ENCODE measurements around the gene ZNF211. TPM values are rescaled to one million over a fixed set of nuclear protein-coding genes. Genes with fewer than 3 reads are reported as not detected.

ZNF211 gene
- polyA plus RNA-seq, 1 donor (not counting 4 experiments of a cell fraction or from before 2014, with no cell fraction given): 15.5 TPM

DNA sequence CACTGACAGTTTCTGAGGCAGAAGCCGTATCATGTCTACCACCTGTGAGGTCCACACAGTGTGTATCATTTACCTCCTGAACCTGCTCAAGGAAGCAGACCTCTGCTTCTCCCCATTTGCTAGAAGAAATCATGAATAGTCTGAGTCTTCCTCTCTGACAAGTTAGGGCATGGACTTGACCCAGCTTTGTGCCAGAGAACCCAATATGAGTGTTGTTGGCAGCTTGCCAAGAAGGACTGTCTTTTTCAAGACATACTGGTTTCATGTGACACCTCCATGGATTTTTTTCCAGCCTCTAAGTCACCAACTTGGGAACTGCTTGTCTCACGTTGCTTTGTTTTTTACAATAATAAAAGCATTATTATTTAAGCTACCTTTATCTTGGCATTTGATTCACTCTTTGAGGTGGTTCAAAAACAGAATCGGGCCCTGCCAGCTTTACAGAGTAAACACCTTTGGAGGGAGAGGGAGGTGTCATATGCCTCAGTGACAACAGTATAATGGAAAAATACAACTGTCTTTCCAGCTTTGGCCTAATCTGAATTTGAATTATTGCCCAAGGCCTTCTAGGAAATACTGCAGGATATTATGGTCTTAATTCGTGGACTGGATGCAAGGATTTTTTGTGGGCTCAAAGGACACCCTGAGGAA, 9.6 kb downstream of the ZNF211 start:
- Histone ChIP-seq H3K79me2 (ENCODE audit: control insufficient read depth, insufficient read depth, low read length) (no peaks in the 10 kb centered on the region), H3K4me1 (ENCODE audit: control insufficient read depth, extremely low read depth, insufficient read depth, low read length) (peaks cover 8% of the 10 kb centered on the region), H3K9ac (ENCODE audit: control insufficient read depth, extremely low read depth, insufficient read depth, low read length) (no peak overlapping the region), H3K4me3 (ENCODE audit: control insufficient read depth in 2 of 3, extremely low read depth in 1 of 3, insufficient read depth in 2 of 3, low read depth in 1 of 3, low read length in 3 of 3) (no peak overlapping the region), H3K36me3 (ENCODE audit: control insufficient read depth in 2 of 2, extremely low read depth in 1 of 2, insufficient read depth in 2 of 2, low read length in 2 of 2) (peaks cover 15 to 20% of the 10 kb centered on the region in 2 experiments), H4K20me1 (ENCODE audit: control insufficient read depth, extremely low read depth, insufficient read depth, low read length) (no peaks in the 10 kb centered on the region), H2AFZ (ENCODE audit: control insufficient read depth, low read length) (no peak overlapping the region), H3K27me3 (ENCODE audit: control insufficient read depth, extremely low read depth, insufficient read depth, low read length) (no peaks in the 10 kb centered on the region), H3K9me1 (ENCODE audit: control insufficient read depth, extremely low read depth, insufficient read depth, low read length) (no peaks in the 10 kb centered on the region), H3K4me2 (ENCODE audit: control insufficient read depth, extremely low read depth, insufficient read depth, low read depth, low read length) (no peak overlapping the region), H3K27ac (ENCODE audit: control insufficient read depth, insufficient read depth, low read length) (no peak overlapping the region), H3K9me3 (ENCODE audit: control insufficient read depth, low read depth, low read length) (peaks cover 2% of the 10 kb centered on the region)
- dilution Hi-C loops (cut with MboI; ENCODE audit: extremely low pct_ligation_motif_present, low sequenced_read_pairs): no loop called here
- DNase-seq (ENCODE audit: low read depth, low spot score): no peak
- TF ChIP-seq, protein P1, sequence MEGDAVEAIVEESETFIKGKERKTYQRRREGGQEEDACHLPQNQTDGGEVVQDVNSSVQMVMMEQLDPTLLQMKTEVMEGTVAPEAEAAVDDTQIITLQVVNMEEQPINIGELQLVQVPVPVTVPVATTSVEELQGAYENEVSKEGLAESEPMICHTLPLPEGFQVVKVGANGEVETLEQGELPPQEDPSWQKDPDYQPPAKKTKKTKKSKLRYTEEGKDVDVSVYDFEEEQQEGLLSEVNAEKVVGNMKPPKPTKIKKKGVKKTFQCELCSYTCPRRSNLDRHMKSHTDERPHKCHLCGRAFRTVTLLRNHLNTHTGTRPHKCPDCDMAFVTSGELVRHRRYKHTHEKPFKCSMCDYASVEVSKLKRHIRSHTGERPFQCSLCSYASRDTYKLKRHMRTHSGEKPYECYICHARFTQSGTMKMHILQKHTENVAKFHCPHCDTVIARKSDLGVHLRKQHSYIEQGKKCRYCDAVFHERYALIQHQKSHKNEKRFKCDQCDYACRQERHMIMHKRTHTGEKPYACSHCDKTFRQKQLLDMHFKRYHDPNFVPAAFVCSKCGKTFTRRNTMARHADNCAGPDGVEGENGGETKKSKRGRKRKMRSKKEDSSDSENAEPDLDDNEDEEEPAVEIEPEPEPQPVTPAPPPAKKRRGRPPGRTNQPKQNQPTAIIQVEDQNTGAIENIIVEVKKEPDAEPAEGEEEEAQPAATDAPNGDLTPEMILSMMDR (optimal IDR thresholded peaks at IDR 0.05 in 1 of 3, IDR thresholded peaks at IDR 0.05 in 1 of 3, conservative IDR thresholded peaks at IDR 0.05 in 1 of 3; ENCODE audit: extremely low read depth in 1 of 3, insufficient read depth in 2 of 3, low read length in 3 of 3): no peak
- TF ChIP-seq EZH2 (IDR thresholded peaks at IDR 0.05; ENCODE audit: low read length): no peak
- peak; percentile 86 for FAIRE-seq

DNA sequence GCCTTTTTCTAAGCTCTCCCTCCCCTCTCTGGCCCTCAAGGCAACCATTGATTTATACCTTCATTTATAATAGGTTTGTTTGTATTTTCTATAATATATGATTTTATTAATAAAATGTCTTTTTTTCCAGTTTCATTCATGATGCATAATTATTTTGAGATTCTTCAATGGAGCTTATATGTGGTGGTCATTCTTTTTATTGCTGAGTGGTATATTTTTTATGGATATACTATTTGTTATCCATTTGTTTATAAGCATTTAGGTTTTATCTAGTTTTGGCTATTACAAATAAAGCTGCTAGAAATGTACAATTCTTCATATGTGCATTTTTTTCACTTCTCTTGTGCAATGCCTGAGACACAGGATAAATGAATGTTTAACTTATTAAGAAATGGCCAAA, 10.8 kb downstream of the ZNF211 start:
- no peaks in the 10 kb centered on the region for H3K79me2 ChIP-seq (ENCODE audit: control insufficient read depth, insufficient read depth, low read length)
- H3K27ac ChIP-seq (ENCODE audit: control insufficient read depth, insufficient read depth, low read length): no peak overlapping the region
- no peak overlapping the region for H3K4me2 ChIP-seq (ENCODE audit: control insufficient read depth, extremely low read depth, insufficient read depth, low read depth, low read length)
- peaks cover 2% of the 10 kb centered on the region for H3K9me3 ChIP-seq (ENCODE audit: control insufficient read depth, low read depth, low read length)
- H2AFZ ChIP-seq (ENCODE audit: control insufficient read depth, low read length): no peak overlapping the region
- no peak overlapping the region for H3K4me3 ChIP-seq (ENCODE audit: control insufficient read depth in 2 of 3, extremely low read depth in 1 of 3, insufficient read depth in 2 of 3, low read depth in 1 of 3, low read length in 3 of 3)
- DNase-seq (ENCODE audit: low read depth, low spot score) (no peak), FAIRE-seq (no peak)
- peaks cover 8% of the 10 kb centered on the region for H3K4me1 ChIP-seq (ENCODE audit: control insufficient read depth, extremely low read depth, insufficient read depth, low read length)
- H3K9me1 ChIP-seq (ENCODE audit: control insufficient read depth, extremely low read depth, insufficient read depth, low read length): no peaks in the 10 kb centered on the region
- dilution Hi-C loops (cut with MboI; ENCODE audit: extremely low pct_ligation_motif_present, low sequenced_read_pairs): no loop called here
- H4K20me1 ChIP-seq (ENCODE audit: control insufficient read depth, extremely low read depth, insufficient read depth, low read length): no peaks in the 10 kb centered on the region
- H3K27me3 ChIP-seq (ENCODE audit: control insufficient read depth, extremely low read depth, insufficient read depth, low read length): no peaks in the 10 kb centered on the region
- no peak overlapping the region for H3K9ac ChIP-seq (ENCODE audit: control insufficient read depth, extremely low read depth, insufficient read depth, low read length)
- TF ChIP-seq EZH2 (IDR thresholded peaks at IDR 0.05; ENCODE audit: low read length): no peak
- TF ChIP-seq, protein P1 (optimal IDR thresholded peaks at IDR 0.05 in 1 of 3, IDR thresholded peaks at IDR 0.05 in 1 of 3, conservative IDR thresholded peaks at IDR 0.05 in 1 of 3; ENCODE audit: extremely low read depth in 1 of 3, insufficient read depth in 2 of 3, low read length in 3 of 3): no peak
- H3K36me3 ChIP-seq (ENCODE audit: control insufficient read depth in 2 of 2, extremely low read depth in 1 of 2, insufficient read depth in 2 of 2, low read length in 2 of 2): peaks cover 15 to 20% of the 10 kb centered on the region in 2 experiments
